B cell (primary cell): ENCODE results near the gene ARHGAP42. TPM values are rescaled to one million over a fixed set of nuclear protein-coding genes. Genes with fewer than 3 reads are reported as not detected.
A peak's percentile ranks its signal among the peaks of the same experiment; 100 is the strongest.

Experiments
- ATAC-seq: fragments of 200-7000 bp; cut with Tn5 transposase; one replicate; pipeline ENCODE4 v1.10.0; 2021; ENCODE audit warnings: low read depth, mild to moderate bottlenecking, moderate number of reproducible peaks, moderate library complexity
- CTCF ChIA-PET: fragments of 350-600 bp; sonication (Branson Sonifier 250); formaldehyde crosslinking; loops from one replicate; lab custom pipeline; 2021; ENCODE audit warnings: antibody characterized with exemption, inconsistent platforms; lab: Charles Lee
- POLR2A ChIA-PET: fragments of 350-600 bp; sonication (Branson Sonifier 250); formaldehyde crosslinking; loops from one replicate; lab custom pipeline; 2021; ENCODE audit warnings: antibody characterized with exemption; lab: Charles Lee
- DNase-seq: peaks from one replicate; pipeline ENCODE4 v3.0.0; 2013
- H2AFZ ChIP-seq: 2 replicates; pipeline ENCODE4 v1.6.1; 2012; ENCODE audit warnings: mild to moderate bottlenecking, low read depth, low read length; ENCODE audit not compliant: insufficient read depth, poor library complexity, severe bottlenecking
- H3K27ac ChIP-seq, 2 donors: 1 replicate in 1 of 2; 2 replicates in 1 of 2; pipeline ENCODE4 v1.5.1; 2012 to 2013; ENCODE audit warnings: low read length in 2 of 2, mild to moderate bottlenecking in 2 of 2, moderate library complexity in 1 of 2
- H3K27me3 ChIP-seq, 4 experiments: fragments of 200-600 bp in 1 of 4; sonication (generic) in 1 of 4; replicated peaks in 1 of 4; 1 replicate in 2 of 4; 2 replicates in 2 of 4; pipeline versions ENCODE4 v1.6.1 to v1.7.0; 2013 to 2016; ENCODE audit warnings: low read length in 3 of 4, mild to moderate bottlenecking in 2 of 4, mixed read lengths in 1 of 4, moderate library complexity in 1 of 4; ENCODE audit not compliant: insufficient read depth in 4 of 4, control insufficient read depth in 3 of 4; ENCODE audit errors: control extremely low read depth in 1 of 4
- H3K36me3 ChIP-seq, 2 experiments: replicated peaks in 1 of 2; 1 replicate in 1 of 2; 2 replicates in 1 of 2; pipeline versions ENCODE4 v1.6.1 to v1.7.1; 2013; ENCODE audit warnings: low read length in 1 of 2; ENCODE audit not compliant: insufficient read depth in 2 of 2, control insufficient read depth in 1 of 2; ENCODE audit errors: control extremely low read depth in 1 of 2, extremely low read depth in 1 of 2
- H3K4me1 ChIP-seq, 2 donors: fragments of 200-600 bp in 1 of 2; sonication (generic) in 1 of 2; 1 replicate in 1 of 2; 2 replicates in 1 of 2; pipeline versions ENCODE4 v1.5.1 to v1.6.1; 2013 to 2017; ENCODE audit warnings: low read length in 2 of 2; ENCODE audit not compliant: control insufficient read depth in 2 of 2, insufficient read depth in 2 of 2
- H3K4me2 ChIP-seq: replicated peaks from 2 replicates; pipeline ENCODE3; 2012; ENCODE audit warnings: mild to moderate bottlenecking, low read depth, low read length; ENCODE audit not compliant: poor library complexity, severe bottlenecking
- H3K4me3 ChIP-seq, 5 experiments: fragments of 200-600 bp in 1 of 5; sonication (generic) in 1 of 5; 1 replicate in 3 of 5; 2 replicates in 2 of 5; pipeline versions ENCODE4 v1.5.1 to v1.7.0; 2011 to 2016; ENCODE audit warnings: low read length in 4 of 5, mild to moderate bottlenecking in 4 of 5, low read depth in 2 of 5, control low read depth in 1 of 5, moderate library complexity in 1 of 5; ENCODE audit not compliant: insufficient read depth in 1 of 5; ENCODE audit errors: control extremely low read depth in 1 of 5, extremely low read depth in 1 of 5
- H3K79me2 ChIP-seq: fragments of 200-600 bp; sonication (generic); one replicate; pipeline ENCODE4 v1.6.0; 2016; ENCODE audit warnings: low read length; ENCODE audit not compliant: control insufficient read depth, insufficient read depth
- H3K9ac ChIP-seq: fragments of 200-600 bp; sonication (generic); 2 replicates; pipeline ENCODE4 v1.6.1; 2017; ENCODE audit warnings: mild to moderate bottlenecking, low read length, moderate library complexity
- H3K9me3 ChIP-seq, 3 donors: one replicate each; pipeline versions ENCODE4 v1.6.1 to v1.7.1; 2013; ENCODE audit warnings: low read length in 2 of 3; ENCODE audit not compliant: control insufficient read depth in 2 of 3, insufficient read depth in 1 of 3; ENCODE audit errors: control extremely low read depth in 1 of 3
- H4K20me1 ChIP-seq: 2 replicates; pipeline ENCODE4 v1.6.0; 2012; ENCODE audit warnings: mild to moderate bottlenecking, low read length; ENCODE audit not compliant: insufficient read depth, control insufficient read depth, poor library complexity, severe bottlenecking
- H3K27ac Mint-ChIP-seq: one replicate; pipeline ENCODE4 v1.8.0; 2021; ENCODE audit warnings: mixed read lengths
- H3K27me3 Mint-ChIP-seq: one replicate; pipeline ENCODE4 v1.8.0; 2021; ENCODE audit warnings: mixed read lengths
- H3K4me1 Mint-ChIP-seq: one replicate; pipeline ENCODE4 v1.8.0; 2021; ENCODE audit warnings: mixed read lengths
- H3K4me3 Mint-ChIP-seq: one replicate; pipeline ENCODE4 v1.8.0; 2021; ENCODE audit warnings: mixed read lengths
- H3K9me3 Mint-ChIP-seq: one replicate; pipeline ENCODE4 v1.8.0; 2022; ENCODE audit warnings: mixed read lengths; ENCODE audit not compliant: insufficient read depth
- EZH2 ChIP-seq: IDR thresholded peaks from 2 replicates; pipeline ENCODE4 v1.6.1; 2012; ENCODE audit warnings: borderline replicate concordance, low read depth, mild to moderate bottlenecking, moderate library complexity, low read length; ENCODE audit not compliant: insufficient read depth, poor library complexity, severe bottlenecking
- WGBS: methylation state at CpG from one replicate; pipeline ENCODE4 v1.1.5; 2013; ENCODE audit warnings: missing lambda C conversion rate; ENCODE audit not compliant: insufficient coverage; 5-methylcytosine and 5-hydroxymethylcytosine counted together
- intact Hi-C: fragments of 100-400 bp; cut with micrococcal nuclease; formaldehyde crosslinking; loops from one replicate; pipeline ENCODE4 v1.10.0; 2022
- polyA plus RNA-seq: library from polyadenylated mRNA; depleted of rRNA; stranded (reverse); fragments of >200 nt; gene quantifications from 2 replicates; pipeline ENCODE4 v1.2.3, GENCODE V29; 2012
- total RNA-seq, 2 donors: library from RNA; stranded (reverse); fragments of 120-200 nt in 1 of 2; gene quantifications; 1 replicate in 1 of 2; 2 replicates in 1 of 2; pipeline versions ENCODE4 v1.2.3 to v1.2.4, GENCODE V29; 2013 to 2022
- TF ChIP-seq, protein P1 (sequence below): fragments of 200-600 bp; IDR thresholded peaks from one replicate; pipeline ENCODE4 v1.8.0; 2022; ENCODE audit warnings: antibody characterized with exemption, mild to moderate bottlenecking

The ARHGAP42 gene
- total and polyA plus RNA-seq, 2 donors (not counting 1 experiment from before 2014, with no cell fraction given): 3.8 to 4.9 TPM

DNA sequence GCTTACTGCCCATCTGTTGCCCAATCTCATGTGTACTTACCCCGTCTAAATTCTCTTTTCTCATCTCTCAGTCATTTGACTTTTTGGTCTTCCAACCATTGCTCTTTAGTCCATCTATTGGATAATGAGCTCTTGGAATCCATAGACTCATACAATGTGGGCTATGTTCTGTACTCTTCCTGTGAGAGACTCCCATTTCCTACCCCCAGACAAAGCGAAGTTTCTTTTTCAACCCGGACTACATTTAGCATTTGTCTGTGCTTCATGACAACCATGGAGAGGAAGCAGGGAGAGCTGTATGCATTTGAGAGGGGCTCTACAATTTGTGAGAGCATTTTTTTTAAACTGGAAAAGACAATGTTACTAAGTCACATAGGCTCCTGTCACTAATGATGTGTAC lies 4.0 kb upstream of the ARHGAP42 start:
- Histone ChIP-seq H3K9me3 (no peaks in the 10 kb centered on the region), H3K27ac (no peak overlapping the region), H4K20me1 (no peaks in the 10 kb centered on the region), H2AFZ (no peak overlapping the region), H3K27me3 (no peaks in the 10 kb centered on the region), H3K36me3 (no peaks in the 10 kb centered on the region), H3K79me2 (no peaks in the 10 kb centered on the region), H3K4me3 (no peak overlapping the region), H3K4me2 (no peak overlapping the region), H3K4me1 (peaks cover 49 to 61% of the 10 kb centered on the region in 2 donors), H3K9ac (no peak overlapping the region)
- POLR2A ChIA-PET: no interaction called here
- Mint-ChIP-seq H3K4me3 (no peak overlapping the region), H3K27ac (peak overlapping the region; percentile 27), H3K27me3 (no peaks in the 10 kb centered on the region), H3K4me1 (peaks cover 62% of the 10 kb centered on the region), H3K9me3 (no peaks in the 10 kb centered on the region)
- TF ChIP-seq, protein P1, sequence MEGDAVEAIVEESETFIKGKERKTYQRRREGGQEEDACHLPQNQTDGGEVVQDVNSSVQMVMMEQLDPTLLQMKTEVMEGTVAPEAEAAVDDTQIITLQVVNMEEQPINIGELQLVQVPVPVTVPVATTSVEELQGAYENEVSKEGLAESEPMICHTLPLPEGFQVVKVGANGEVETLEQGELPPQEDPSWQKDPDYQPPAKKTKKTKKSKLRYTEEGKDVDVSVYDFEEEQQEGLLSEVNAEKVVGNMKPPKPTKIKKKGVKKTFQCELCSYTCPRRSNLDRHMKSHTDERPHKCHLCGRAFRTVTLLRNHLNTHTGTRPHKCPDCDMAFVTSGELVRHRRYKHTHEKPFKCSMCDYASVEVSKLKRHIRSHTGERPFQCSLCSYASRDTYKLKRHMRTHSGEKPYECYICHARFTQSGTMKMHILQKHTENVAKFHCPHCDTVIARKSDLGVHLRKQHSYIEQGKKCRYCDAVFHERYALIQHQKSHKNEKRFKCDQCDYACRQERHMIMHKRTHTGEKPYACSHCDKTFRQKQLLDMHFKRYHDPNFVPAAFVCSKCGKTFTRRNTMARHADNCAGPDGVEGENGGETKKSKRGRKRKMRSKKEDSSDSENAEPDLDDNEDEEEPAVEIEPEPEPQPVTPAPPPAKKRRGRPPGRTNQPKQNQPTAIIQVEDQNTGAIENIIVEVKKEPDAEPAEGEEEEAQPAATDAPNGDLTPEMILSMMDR: no peak
- no peak for TF ChIP-seq EZH2
- ATAC-seq (no peak), DNase-seq (no peak)
- CTCF ChIA-PET: interaction anchor here (0.9 to 4.3 kb wide), 10 partner anchors 11 to 248 kb away, joined by 3 to 27 read pairs (median 9); no protein-coding TSS in a partner anchor
- intact Hi-C loops: loop anchor here (2.0 to 5.0 kb wide), 4 partner anchors 71 to 1234 kb away; partner anchors contain the start of genes ANGPTL5 and CEP126
- 100% methylated on average over 1 of the region's 3 CpGs for WGBS
